ENCODE results near the gene SESN3. TPM values are rescaled to one million over a fixed set of nuclear protein-coding genes. Genes with fewer than 3 reads are reported as not detected.

SESN3 gene
- total RNA-seq, 4 donors from 2014 or later = 18.1 to 22.7 (median 21.4) TPM

GRCh38 chr11:95255251-95256145, 24.5 kb upstream of the SESN3 start:
- DNase-seq (ENCODE audit: extremely low spot score) = no peak
- no peaks in the 10 kb centered on the region for H3K27me3 ChIP-seq
- intact Hi-C loops (cut with DNase I) = no loop called here
- H3K36me3 ChIP-seq = no peaks in the 10 kb centered on the region
- H3K4me3 ChIP-seq = no peak overlapping the region
- no peaks in the 10 kb centered on the region for H3K9me3 ChIP-seq
- peaks cover 14 to 39% (median 34%) of the 10 kb centered on the region in 4 donors for H3K4me1 ChIP-seq
- H3K27ac ChIP-seq (replicated peaks in 1 of 4) = peak overlapping the region in 2 of 4 donors; percentile 7 to 48
- TF ChIP-seq POLR2A (IDR thresholded peaks at IDR 0.05; ENCODE audit: low read depth) (no peak), CTCF (IDR thresholded peaks at IDR 0.05) (no peak), EP300 (IDR thresholded peaks at IDR 0.05) (no peak), POLR2AphosphoS5 (IDR thresholded peaks at IDR 0.05) (no peak)
- 59% methylated on average over 4 of the region's 4 CpGs for WGBS

- intact Hi-C loops (cut with DNase I) = no loop called here
- no peaks in the 10 kb centered on the region for H3K36me3 ChIP-seq
- no peaks in the 10 kb centered on the region for H3K9me3 ChIP-seq
- H3K27me3 ChIP-seq = no peaks in the 10 kb centered on the region
- H3K4me3 ChIP-seq = no peak overlapping the region
- peaks cover 14 to 39% (median 34%) of the 10 kb centered on the region in 4 donors for H3K4me1 ChIP-seq
- DNase-seq (ENCODE audit: extremely low spot score) = no peak
- TF ChIP-seq POLR2A (IDR thresholded peaks at IDR 0.05; ENCODE audit: low read depth) = no peak
- TF ChIP-seq CTCF (IDR thresholded peaks at IDR 0.05) = no peak
- no peak for TF ChIP-seq EP300 (IDR thresholded peaks at IDR 0.05)
- no peak for TF ChIP-seq POLR2AphosphoS5 (IDR thresholded peaks at IDR 0.05)
- peak overlapping the region; percentile 7 to 71 (median 58) for H3K27ac ChIP-seq (replicated peaks in 1 of 4)
Measured at GRCh38 chr11:95254716-95255115, 23.7 kb upstream of the SESN3 start.

- DNase-seq (ENCODE audit: extremely low spot score) = peak; percentile 95
- H3K36me3 ChIP-seq = no peaks in the 10 kb centered on the region
- H3K27me3 ChIP-seq = no peaks in the 10 kb centered on the region
- TF ChIP-seq EP300 (IDR thresholded peaks at IDR 0.05) (no peak), POLR2AphosphoS5 (IDR thresholded peaks at IDR 0.05) (peak; percentile 60 to 77), CTCF (IDR thresholded peaks at IDR 0.05) (no peak)
- H3K4me3 ChIP-seq = peak overlapping the region; percentile 26 to 59 (median 42)
- intact Hi-C loops (cut with DNase I) = no loop called here
- peak overlapping the region; percentile 65 to 72 (median 70) for H3K27ac ChIP-seq (replicated peaks in 1 of 4)
- peaks cover 14 to 39% (median 34%) of the 10 kb centered on the region in 4 donors for H3K4me1 ChIP-seq
- H3K9me3 ChIP-seq = no peaks in the 10 kb centered on the region
- WGBS = 3% methylated on average over 8 of the region's 8 CpGs
Measured at GRCh38 chr11:95254131-95254704, 23.2 kb upstream of the SESN3 start.

GRCh38 chr11:95253141-95253540, 22.1 kb upstream of the SESN3 start:
- H3K4me3 ChIP-seq = no peak overlapping the region
- no peaks in the 10 kb centered on the region for H3K27me3 ChIP-seq
- H3K36me3 ChIP-seq = no peaks in the 10 kb centered on the region
- 35% methylated on average over 2 of the region's 2 CpGs for WGBS
- intact Hi-C loops (cut with DNase I) = no loop called here
- H3K27ac ChIP-seq (replicated peaks in 1 of 4) = peak overlapping the region; percentile 30 to 72 (median 70)
- H3K9me3 ChIP-seq = no peaks in the 10 kb centered on the region
- H3K4me1 ChIP-seq = peaks cover 14 to 39% (median 34%) of the 10 kb centered on the region in 4 donors
- DNase-seq (ENCODE audit: extremely low spot score) = no peak
- TF ChIP-seq CTCF (IDR thresholded peaks at IDR 0.05) = no peak
- no peak for TF ChIP-seq POLR2AphosphoS5 (IDR thresholded peaks at IDR 0.05)
- TF ChIP-seq EP300 (IDR thresholded peaks at IDR 0.05) = no peak
- no peak for TF ChIP-seq POLR2A (IDR thresholded peaks at IDR 0.05; ENCODE audit: low read depth)
